ENCODE measurements around the gene TTLL1.

DNA sequence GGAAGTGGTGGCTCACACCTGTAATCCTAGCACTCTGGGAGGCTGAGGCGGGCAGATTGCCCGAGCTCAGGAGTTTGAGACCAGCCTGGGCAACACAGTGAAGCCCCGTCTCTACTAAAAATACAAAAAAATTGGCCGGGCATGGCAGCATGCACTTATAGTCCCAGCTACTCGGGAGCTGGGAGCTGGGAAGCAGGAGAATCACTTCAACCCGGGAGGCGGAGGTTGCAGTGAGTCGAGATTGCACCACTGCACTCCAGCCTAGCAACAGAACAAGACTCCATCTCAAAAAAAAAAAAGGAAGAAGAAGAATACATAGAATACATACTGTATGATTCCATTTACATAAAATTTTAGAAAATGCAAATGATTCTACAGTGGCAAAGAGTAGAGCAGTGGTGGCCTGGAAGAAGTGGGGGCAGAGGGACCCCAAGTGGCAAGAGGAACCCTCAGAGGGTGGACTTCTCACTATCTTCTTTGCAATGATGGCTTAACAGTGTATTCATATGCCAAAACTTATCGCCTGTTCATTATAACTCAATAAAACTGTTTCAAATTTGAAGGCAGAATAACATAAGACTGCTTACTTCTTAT is 96.2 kb downstream of the TTLL1 start:
- TF ChIP-seq, protein P1, sequence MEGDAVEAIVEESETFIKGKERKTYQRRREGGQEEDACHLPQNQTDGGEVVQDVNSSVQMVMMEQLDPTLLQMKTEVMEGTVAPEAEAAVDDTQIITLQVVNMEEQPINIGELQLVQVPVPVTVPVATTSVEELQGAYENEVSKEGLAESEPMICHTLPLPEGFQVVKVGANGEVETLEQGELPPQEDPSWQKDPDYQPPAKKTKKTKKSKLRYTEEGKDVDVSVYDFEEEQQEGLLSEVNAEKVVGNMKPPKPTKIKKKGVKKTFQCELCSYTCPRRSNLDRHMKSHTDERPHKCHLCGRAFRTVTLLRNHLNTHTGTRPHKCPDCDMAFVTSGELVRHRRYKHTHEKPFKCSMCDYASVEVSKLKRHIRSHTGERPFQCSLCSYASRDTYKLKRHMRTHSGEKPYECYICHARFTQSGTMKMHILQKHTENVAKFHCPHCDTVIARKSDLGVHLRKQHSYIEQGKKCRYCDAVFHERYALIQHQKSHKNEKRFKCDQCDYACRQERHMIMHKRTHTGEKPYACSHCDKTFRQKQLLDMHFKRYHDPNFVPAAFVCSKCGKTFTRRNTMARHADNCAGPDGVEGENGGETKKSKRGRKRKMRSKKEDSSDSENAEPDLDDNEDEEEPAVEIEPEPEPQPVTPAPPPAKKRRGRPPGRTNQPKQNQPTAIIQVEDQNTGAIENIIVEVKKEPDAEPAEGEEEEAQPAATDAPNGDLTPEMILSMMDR (conservative IDR thresholded peaks at IDR 0.05; ENCODE audit: low read depth in 2 of 2): no peak
- no peak for TF ChIP-seq EZH2phosphoT487 (IDR thresholded peaks at IDR 0.05; ENCODE audit: unreplicated experiment)
- no peak for TF ChIP-seq REST (IDR thresholded peaks at IDR 0.05; ENCODE audit: unreplicated experiment)
- no peak for TF ChIP-seq POLR2AphosphoS5 (IDR thresholded peaks at IDR 0.05; ENCODE audit: low read depth)
- no peak for TF ChIP-seq CREB1 (CRISPR knock-in tag; IDR thresholded peaks at IDR 0.05; ENCODE audit: low read depth)

Data from GM23338 (cell line).